Spleen (tissue), 7 donors: ENCODE results near the gene GPR157.

Experiments
- CTCF ChIP-seq, 11 experiments: fragments of 200-600 bp in 7 of 11; fragments of 450-650 bp in 4 of 11; sonication (generic) in 4 of 11; IDR thresholded peaks in 8 of 11; conservative IDR thresholded peaks in 3 of 11; 1 replicate in 7 of 11; 2 replicates in 4 of 11; pipeline versions ENCODE4 v1.4.0 to v1.8.0; 2016 to 2021; ENCODE audit warnings: antibody characterized with exemption in 11 of 11, inconsistent platforms in 4 of 11, mild to moderate bottlenecking in 1 of 11
- POLR2AphosphoS5 ChIP-seq, 3 donors: sonication (generic); formaldehyde crosslinking; IDR thresholded peaks; one replicate each; pipeline ENCODE4 v1.5.1; 2017; ENCODE audit warnings: antibody characterized with exemption in 3 of 3
- donor health status: DM: no; HTN: no; CAD: no; lungs with moderate emphysema.
- donor health status: DM: no; HTN: no; CAD: no.
- donor health status: DM: no; HTN: no; CAD: no.

- TF ChIP-seq POLR2AphosphoS5 (IDR thresholded peaks at IDR 0.05), result no peak
- TF ChIP-seq CTCF (IDR thresholded peaks at IDR 0.05 in 8 of 11, conservative IDR thresholded peaks at IDR 0.05 in 3 of 11), result no peak
Observed at GRCh38 chr1:9078752-9079500, 50.0 kb downstream of the GPR157 start.
